ENCODE data around the gene MTURN. TPM values are rescaled to one million over a fixed set of nuclear protein-coding genes. Genes with fewer than 3 reads are reported as not detected.

The MTURN gene
- total RNA-seq, 2 experiments from 2014 or later: 38.4 to 38.9 TPM

DNA sequence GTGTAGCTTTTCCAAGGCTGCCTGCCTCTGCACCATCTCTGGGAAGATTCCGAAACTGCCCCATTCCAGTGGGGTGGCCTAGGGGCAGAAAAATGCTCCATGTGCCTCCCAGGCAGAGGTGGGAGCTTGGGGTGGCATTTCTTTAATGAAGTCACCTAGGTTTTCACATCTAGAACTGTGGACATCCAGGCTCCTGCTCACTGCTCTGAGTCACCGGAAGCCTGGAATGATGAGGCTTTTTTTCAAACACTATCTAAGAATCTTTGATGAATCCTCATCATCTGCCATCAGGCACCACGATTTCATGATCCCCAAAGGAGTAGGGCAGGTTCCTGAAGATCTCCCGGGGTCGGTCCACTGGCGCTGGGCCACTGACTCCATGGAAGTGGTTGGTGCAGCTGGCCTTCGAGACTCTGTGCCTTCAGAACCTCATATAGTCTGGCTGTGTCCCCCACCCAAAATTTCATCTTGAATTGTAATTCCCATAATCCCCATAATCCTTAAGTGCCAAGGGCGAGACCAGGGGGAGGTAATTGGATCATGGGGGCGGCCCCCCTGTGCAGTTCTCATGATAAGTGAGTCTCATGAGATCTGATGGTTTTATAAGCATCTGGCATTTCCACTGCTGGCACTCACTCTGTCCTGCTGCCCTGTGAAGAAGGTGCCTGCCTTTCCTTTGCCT is 37.1 kb downstream of the MTURN start:
- no peaks in the 10 kb centered on the region for H3K4me1 ChIP-seq (ENCODE audit: insufficient read depth, low read length)
- ATAC-seq (ENCODE audit: poor library complexity) (no peak), DNase-seq (peak in 1 of 14 experiments; percentile 21)
- ChIA-PET POLR2A (no interaction called here), CTCF (no interaction called here)
- Mint-ChIP-seq H3K27me3 (no peaks in the 10 kb centered on the region), H3K9me3 (no peaks in the 10 kb centered on the region), H3K27ac (no peak overlapping the region), H3K4me1 (ENCODE audit: low read depth) (no peaks in the 10 kb centered on the region), H3K4me3 (no peak overlapping the region), H3K36me3 (ENCODE audit: low read depth) (no peaks in the 10 kb centered on the region)
- H3K27me3 ChIP-seq (ENCODE audit: control insufficient read depth in 1 of 2, insufficient read depth in 2 of 2, low read length in 2 of 2): no peaks in the 10 kb centered on the region
- no peak overlapping the region for H3K27ac ChIP-seq (ENCODE audit: low read depth in 1 of 2, low read length in 2 of 2)
- H3K9me3 ChIP-seq (ENCODE audit: control insufficient read depth in 1 of 2, insufficient read depth in 1 of 2, low read length in 2 of 2): no peaks in the 10 kb centered on the region
- TF ChIP-seq, protein P1, sequence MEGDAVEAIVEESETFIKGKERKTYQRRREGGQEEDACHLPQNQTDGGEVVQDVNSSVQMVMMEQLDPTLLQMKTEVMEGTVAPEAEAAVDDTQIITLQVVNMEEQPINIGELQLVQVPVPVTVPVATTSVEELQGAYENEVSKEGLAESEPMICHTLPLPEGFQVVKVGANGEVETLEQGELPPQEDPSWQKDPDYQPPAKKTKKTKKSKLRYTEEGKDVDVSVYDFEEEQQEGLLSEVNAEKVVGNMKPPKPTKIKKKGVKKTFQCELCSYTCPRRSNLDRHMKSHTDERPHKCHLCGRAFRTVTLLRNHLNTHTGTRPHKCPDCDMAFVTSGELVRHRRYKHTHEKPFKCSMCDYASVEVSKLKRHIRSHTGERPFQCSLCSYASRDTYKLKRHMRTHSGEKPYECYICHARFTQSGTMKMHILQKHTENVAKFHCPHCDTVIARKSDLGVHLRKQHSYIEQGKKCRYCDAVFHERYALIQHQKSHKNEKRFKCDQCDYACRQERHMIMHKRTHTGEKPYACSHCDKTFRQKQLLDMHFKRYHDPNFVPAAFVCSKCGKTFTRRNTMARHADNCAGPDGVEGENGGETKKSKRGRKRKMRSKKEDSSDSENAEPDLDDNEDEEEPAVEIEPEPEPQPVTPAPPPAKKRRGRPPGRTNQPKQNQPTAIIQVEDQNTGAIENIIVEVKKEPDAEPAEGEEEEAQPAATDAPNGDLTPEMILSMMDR (IDR thresholded peaks at IDR 0.05): no peak
- H3K36me3 ChIP-seq (ENCODE audit: insufficient read depth, low read length): no peaks in the 10 kb centered on the region
- intact Hi-C loops (cut with DNase I, micrococcal nuclease): no loop called here
- no peak overlapping the region for H3K4me3 ChIP-seq (ENCODE audit: low read length)

DNA sequence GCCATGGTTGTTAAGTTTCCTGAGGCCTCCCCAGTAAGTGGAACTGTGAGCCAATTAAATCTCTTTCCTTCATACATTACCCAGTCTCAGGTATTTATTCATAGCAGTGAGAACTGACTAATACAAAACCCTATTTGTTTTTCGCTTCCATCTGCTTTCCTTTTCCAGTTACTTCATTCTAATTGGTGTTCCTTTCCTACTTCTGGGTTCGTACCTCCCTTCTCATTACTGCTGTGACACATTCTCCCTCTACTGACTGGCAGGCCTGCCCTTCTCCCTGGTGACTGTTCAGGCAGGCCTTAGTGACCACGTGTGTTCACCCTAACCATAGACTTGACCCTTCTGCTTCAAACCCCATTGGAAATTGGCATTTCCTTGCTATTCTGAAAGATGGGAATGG is 37.7 kb downstream of the MTURN start:
- TF ChIP-seq, protein P1 (IDR thresholded peaks at IDR 0.05): no peak
- no peak overlapping the region for H3K27ac ChIP-seq (ENCODE audit: low read depth in 1 of 2, low read length in 2 of 2)
- no peaks in the 10 kb centered on the region for H3K4me1 Mint-ChIP-seq (ENCODE audit: low read depth)
- no peaks in the 10 kb centered on the region for H3K4me1 ChIP-seq (ENCODE audit: insufficient read depth, low read length)
- H3K27ac Mint-ChIP-seq: no peak overlapping the region
- DNase-seq (no peak), ATAC-seq (ENCODE audit: poor library complexity) (no peak)
- H3K36me3 ChIP-seq (ENCODE audit: insufficient read depth, low read length): no peaks in the 10 kb centered on the region
- no peaks in the 10 kb centered on the region for H3K36me3 Mint-ChIP-seq (ENCODE audit: low read depth)
- no peaks in the 10 kb centered on the region for H3K27me3 Mint-ChIP-seq
- no peak overlapping the region for H3K4me3 Mint-ChIP-seq
- H3K4me3 ChIP-seq (ENCODE audit: low read length): no peak overlapping the region
- ChIA-PET CTCF (no interaction called here), POLR2A (no interaction called here)
- intact Hi-C loops (cut with DNase I, micrococcal nuclease): no loop called here
- no peaks in the 10 kb centered on the region for H3K9me3 Mint-ChIP-seq
- no peaks in the 10 kb centered on the region for H3K9me3 ChIP-seq (ENCODE audit: control insufficient read depth in 1 of 2, insufficient read depth in 1 of 2, low read length in 2 of 2)
- H3K27me3 ChIP-seq (ENCODE audit: control insufficient read depth in 1 of 2, insufficient read depth in 2 of 2, low read length in 2 of 2): no peaks in the 10 kb centered on the region

DNA sequence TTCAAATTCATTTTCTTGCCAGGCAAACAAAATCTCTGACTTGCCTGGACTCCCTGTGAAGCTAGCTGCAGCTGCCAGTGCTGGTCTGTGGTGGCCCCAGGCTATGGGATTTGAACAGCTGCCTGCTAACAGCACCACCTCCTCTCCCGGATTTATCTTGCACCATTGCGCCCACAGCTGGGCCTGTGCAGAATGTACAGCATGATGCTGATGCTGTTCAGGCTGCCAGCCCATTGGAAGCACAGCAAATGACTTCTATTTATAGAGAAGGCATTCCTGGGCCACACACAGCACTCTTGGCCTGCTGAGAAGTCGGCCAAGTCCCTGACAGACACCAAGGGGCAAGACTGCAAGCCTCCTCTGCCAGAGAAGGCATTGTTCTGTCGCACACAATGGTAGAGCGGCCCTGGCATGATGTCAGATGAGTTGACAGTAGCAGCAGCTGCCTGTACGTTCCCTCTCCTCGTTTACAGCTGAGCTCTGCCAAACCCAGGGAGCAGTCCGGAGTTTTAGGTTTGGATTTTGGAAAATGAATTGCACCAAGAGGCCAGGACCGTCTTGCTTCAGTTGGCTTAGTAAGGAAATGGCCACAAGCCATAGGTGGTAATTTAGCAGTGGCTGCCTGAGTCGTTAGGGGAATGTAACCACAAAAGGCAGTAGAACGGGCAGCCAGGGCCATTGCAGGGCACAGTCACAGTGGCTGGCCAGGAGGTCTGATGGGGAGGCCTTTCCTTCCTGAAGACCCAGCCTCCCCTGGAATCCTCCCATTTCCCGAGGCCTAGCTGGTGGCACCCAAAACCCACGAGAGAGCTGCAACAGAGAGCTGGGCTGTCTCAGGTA is 38.5 kb downstream of the MTURN start:
- TF ChIP-seq, protein P1 (IDR thresholded peaks at IDR 0.05): no peak
- no peaks in the 10 kb centered on the region for H3K36me3 Mint-ChIP-seq (ENCODE audit: low read depth)
- no peaks in the 10 kb centered on the region for H3K27me3 Mint-ChIP-seq
- H3K27ac Mint-ChIP-seq: no peak overlapping the region
- Histone ChIP-seq H3K27me3 (ENCODE audit: control insufficient read depth in 1 of 2, insufficient read depth in 2 of 2, low read length in 2 of 2) (no peaks in the 10 kb centered on the region), H3K4me1 (ENCODE audit: insufficient read depth, low read length) (no peaks in the 10 kb centered on the region), H3K9me3 (ENCODE audit: control insufficient read depth in 1 of 2, insufficient read depth in 1 of 2, low read length in 2 of 2) (no peaks in the 10 kb centered on the region), H3K4me3 (ENCODE audit: low read length) (no peak overlapping the region), H3K36me3 (ENCODE audit: insufficient read depth, low read length) (no peaks in the 10 kb centered on the region), H3K27ac (ENCODE audit: low read depth in 1 of 2, low read length in 2 of 2) (no peak overlapping the region)
- no peak for DNase-seq
- POLR2A ChIA-PET: no interaction called here
- H3K4me3 Mint-ChIP-seq: no peak overlapping the region
- no peaks in the 10 kb centered on the region for H3K4me1 Mint-ChIP-seq (ENCODE audit: low read depth)
- CTCF ChIA-PET: no interaction called here
- intact Hi-C loops (cut with DNase I, micrococcal nuclease): no loop called here
- H3K9me3 Mint-ChIP-seq: no peaks in the 10 kb centered on the region
- no peak for ATAC-seq (ENCODE audit: poor library complexity)

Measured in CD4-positive, alpha-beta T cell (primary cell).